Fibroblast of skin of right biceps (primary cell): ENCODE results near the gene FRAS1.
"Not testable (repeated sequence)": the region's sequence is repeated elsewhere in the genome, so short reads cannot be mapped to it uniquely, and the experiment has no call there.

ENCODE experiments used
- DNase-seq: peaks from one replicate; pipeline ENCODE4 v3.0.0-alpha.2; 2013

FRAS1 gene

DNA sequence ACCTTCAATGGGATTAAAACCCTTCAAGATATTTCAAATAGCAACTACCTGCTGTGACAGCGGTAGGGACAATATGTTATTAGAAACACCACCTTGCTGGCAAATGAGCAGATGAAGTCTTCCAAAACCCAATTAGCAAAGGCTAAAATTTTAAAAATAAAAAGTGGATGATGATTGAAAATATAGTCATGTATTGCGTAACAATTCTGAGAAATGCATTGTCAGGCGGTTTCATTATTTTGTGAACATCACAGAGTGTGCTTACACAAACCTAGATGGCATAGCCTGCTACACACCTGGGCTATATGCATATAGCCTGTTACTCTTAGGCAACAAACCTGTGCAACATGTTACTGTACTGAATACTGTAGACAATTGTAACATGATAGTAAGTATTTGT, 403.2 kb downstream of the FRAS1 start:
- no peak for DNase-seq

DNA sequence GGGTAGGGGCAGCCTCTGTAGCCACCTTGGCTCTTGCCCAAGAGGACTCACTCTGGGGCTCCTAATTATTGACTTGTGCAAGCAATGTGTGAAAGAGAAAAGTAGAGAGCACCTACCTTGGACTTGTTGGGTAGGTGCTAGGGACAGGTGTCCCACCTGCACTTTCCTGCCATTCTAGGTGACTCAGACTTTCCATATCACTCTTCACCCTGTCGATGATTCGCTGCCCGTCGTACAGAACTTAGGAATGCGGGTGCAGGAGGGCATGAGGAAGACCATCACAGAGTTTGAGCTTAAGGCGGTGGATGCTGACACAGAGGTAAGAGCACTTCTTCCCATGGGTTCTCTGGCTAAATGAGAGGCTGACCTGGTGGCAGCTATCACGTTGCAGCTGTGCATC, 407.1 kb downstream of the FRAS1 start:
- DNase-seq, result no peak

DNA sequence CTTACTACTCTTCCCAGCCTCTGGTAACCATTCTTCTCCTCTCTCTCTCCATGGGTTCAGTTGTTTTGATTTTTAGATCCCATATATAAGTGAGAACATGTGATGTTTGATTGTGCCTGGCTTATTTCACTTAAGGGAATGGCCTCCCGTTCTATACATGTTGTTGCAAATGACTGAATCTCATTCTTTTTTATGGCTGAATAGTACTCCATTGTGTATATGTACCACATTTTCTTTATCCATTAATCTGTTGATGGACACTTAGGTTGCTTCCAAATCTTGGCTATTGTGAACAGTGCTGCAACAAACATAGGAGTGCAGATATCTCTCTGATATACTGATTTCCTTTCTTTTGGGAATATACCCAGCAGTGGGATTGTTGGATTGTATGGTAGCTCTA, 410.1 kb downstream of the FRAS1 start:
- not testable (repeated sequence) for DNase-seq

DNA sequence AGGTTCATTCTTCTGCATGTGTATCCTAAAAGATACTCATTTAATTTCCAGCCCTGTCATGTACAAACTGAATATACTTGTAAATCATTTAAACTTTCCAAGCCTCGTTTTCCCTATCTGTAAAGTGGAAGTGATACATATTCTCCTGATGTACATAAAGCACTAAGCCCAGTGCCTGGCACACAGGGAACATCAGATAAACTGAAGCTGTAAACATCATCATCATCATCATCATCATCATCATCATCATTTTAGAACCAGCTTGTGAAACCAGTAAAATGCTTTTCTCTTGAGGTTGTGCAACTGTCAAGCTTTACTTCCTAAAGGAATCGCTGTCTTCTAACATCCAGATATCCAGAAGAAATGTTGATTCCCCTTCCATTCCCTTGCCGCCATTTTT, 411.1 kb downstream of the FRAS1 start:
- no peak for DNase-seq

DNA sequence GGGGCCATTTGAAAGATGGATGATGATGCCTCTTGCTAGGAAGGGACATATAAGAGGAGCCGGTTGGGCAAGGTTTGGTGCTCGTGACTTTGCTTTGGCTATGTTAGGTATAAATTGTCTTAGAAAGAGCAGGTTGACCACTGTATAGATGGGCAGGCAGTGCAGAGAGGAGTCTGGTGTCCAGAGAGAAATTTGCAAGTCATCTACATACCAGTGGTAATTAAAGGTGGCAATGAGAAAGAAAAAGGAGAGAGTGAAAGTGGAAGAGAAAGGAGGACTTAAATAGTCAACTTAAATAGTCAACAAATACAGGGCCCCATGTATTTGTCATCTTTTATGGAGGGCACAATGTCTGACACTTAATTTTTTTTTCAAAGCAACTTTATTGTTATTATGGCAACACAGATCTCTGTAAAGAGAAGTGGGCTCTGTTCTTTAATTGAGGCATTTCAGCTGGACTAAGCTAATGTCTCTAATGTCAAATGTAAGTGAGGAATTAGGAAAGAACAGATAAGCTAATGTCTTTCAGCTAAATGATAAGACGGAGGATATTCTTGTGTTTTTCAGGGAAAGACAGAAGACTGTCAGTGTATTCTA, 419.1 kb downstream of the FRAS1 start:
- DNase-seq, result no peak

DNA sequence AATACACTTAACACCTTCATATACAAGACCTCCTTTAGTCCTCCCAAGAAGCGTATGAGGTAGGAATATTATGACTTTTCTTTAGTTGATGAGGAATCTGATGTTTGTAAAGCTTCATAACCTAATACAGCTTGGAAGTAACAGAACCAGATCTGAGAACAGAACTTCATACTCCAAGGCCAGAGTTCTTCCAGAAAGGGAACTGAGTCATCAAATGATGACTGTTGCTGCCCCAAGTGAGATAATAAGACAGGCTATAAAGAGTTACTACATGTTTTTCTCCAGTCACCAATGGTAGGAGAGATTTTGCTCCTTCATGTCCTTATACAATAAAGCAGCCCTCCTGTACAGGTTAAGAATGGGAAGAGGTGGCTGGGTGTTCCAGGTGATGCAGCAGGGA, 420.2 kb downstream of the FRAS1 start:
- peak; percentile 67 for DNase-seq

DNA sequence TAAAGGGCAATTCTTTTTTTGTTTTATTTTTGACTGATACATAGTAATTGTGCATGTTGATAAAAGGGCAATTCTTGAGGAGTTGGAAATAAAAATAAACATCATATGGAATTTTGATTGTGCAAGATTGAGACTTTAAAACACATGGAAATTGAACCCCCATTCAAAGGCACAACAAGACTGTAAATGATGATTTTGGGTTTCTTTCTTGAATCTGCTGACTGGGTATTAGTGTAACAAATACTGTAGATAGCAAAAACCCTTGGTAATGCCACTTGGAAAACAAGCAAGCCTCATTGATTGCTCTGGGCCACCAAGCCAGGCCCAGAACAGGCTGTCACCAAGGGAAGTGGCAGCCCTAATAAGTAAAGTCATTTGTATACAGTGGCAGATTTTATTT, 421.4 kb downstream of the FRAS1 start:
- DNase-seq, result no peak

DNA sequence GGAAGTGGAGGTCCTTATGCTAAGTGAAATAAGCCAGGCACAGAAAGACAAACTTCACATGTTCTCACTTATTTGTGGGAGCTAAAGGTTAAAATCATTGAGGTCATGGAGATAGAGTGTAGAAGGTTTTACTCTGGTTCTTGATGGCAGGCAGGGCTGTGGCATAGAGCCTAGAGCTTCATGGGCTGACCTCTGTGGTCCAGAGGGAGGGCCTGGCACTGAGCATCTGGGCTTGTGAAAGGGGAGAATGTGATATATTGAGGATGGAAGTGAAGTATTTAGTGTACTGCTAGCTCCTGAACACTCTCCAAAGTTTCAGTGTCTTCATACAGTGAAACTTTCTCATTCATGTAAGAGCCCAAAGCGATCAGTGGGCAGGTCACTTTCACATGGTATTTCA, 423.2 kb downstream of the FRAS1 start:
- DNase-seq, result no peak

DNA sequence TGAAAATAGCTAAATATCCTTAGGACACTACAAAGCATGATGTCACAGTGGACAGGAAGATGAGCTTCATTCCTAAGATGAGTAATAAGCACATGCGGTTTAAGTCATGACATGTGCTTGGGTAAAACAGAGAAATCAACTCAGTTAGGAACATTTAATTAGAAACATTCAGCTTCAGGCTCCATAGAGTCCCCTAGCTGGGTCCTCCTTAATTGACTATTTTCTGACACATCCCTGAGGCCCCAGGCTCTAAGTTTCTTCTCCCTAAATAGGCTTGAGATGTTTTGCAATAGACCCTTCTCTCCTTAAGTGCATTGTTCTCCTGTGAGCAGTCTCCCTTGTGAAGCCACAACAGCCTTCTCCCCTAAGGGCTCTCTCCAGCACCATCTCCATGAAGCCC, 424.1 kb downstream of the FRAS1 start:
- DNase-seq, result peak; percentile 97

DNA sequence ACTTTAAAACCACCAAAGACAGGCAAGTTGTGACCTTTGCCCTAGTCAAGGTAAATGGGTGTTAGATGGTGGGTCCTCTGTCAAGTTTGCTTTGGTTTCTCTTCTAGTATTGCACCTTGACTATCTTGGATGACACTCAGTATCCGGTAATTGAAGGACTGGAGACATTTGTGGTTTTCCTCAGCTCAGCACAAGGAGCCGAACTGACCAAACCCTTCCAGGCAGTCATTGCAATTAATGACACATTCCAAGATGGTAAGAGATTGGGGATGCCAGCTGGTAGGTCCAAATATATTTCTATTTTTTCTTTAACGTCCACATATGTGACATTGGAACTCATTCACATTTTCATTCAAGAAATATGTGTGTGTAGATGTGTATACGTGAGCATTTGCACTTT, 425.2 kb downstream of the FRAS1 start:
- peak; percentile 42 for DNase-seq

DNA sequence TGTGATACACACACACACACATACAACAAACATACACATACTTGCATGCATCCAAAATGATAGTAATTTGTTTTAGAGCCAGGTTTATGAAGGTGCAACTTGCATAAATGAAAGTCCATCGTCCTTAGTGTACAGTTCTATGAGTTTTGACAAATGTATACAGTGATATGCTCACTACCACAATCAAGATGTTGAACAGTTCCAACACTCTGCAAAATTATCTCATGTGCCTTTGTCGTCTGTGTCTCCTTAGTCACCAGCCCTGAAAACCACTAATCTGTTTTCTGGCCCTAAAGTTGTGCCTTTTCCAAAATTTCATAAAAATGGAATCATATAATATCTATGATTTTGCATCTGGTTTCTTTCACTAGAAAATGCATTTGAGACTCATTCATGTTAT, 426.7 kb downstream of the FRAS1 start:
- DNase-seq, result no peak

DNA sequence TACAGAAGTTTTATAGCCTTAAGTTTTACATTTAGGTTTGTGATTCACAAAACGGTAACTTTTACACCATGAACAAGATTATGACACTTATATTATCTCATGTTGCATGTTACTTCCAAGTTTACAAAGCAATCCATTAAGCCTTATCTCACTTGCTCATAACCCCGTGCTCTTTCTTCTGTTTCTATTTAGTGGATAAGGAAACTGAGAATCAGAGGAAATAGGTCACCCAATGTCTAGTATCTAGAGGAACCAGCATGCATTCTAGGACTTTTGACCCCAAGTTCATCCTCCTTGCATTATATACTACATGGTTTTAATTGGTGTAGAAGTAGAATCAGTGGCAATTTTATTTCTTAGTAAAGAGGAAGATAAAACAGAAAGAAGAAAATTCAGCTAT, 427.5 kb downstream of the FRAS1 start:
- DNase-seq, result no peak

DNA sequence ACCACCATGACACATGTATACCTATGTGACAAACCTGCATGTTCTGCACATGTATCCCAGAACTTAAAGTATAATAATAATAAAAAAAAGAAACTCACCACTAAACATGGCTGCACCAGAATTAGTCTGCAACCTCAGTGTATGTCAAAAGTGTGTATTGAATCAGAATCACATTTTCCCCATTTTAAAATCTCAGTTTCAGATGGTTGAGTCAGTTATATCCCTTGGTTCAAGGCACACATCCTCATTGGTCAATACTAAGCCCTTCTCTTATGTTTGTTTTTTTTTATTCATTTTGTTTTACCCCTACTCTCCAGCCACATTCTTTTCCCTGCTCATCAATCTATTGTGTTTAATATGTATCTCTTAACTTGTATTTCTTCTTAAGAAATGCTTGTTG, 436.6 kb downstream of the FRAS1 start:
- no peak for DNase-seq

DNA sequence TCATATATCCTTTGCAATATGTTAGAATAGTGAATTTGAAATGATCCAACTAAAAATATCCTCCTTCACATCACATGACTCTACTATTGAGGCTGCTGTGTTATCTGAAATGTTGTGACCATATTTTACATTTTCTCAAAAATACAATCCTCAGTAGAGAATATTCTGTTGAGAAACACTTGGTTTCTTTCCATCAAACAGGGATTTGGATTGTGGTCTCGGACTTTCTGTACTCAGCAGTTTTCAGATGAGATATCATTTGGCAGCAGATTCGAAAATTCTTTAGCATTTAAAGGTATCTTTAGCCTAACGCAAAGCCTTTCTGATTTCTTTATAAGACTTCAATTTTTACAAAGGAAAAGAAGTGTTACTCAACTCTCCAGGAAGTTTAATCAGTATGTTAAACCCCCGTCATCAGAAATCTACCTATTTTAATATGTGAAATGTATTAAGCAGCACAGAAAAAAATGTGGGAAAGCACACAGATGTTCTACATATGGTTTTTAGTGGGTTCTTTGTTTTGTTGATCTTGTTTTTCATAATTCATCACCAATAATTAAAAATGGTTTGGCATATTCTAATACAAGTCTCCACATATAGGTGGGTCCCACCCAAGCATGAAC, 439.0 kb downstream of the FRAS1 start:
- peak; percentile 31 for DNase-seq

DNA sequence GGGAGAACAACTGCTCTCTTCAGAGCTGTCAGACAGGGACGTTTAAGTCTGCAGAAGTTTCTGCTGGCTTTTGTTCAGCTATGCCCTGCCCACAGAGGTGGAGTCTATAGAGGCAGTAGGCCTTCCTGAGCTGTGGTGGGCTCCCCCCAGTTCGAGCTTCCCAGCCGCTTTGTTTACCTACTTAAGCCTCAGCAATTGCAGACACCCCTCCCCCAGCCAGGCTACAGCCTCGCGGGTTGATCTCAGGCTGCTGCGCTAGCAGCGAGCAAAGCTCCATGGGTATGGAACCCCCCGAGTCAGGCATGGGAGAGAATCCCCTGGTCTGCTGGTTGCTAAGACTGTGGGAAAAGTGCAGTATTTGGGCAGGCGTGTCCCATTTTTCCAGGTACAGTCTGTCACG, 449.1 kb downstream of the FRAS1 start:
- DNase-seq, result not testable (repeated sequence)

DNA sequence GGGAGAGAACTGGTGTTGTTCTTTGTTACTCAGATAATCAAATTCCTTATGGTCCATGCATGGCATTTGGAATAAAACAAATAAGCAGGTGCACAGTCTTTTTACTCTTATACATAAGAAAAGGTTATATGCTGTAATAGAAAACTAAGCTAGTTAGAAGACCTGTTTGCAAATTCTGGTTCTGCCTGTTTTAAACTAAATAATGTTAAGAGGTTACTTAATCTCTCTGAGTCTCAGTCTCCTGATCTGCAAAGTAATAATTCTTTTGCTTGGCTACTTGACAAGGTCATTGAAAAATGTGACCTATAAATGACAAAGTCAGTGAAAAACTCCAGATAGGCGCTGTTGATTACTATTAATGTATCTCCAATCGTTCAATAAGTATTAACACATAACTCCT, 451.9 kb downstream of the FRAS1 start:
- no peak for DNase-seq

DNA sequence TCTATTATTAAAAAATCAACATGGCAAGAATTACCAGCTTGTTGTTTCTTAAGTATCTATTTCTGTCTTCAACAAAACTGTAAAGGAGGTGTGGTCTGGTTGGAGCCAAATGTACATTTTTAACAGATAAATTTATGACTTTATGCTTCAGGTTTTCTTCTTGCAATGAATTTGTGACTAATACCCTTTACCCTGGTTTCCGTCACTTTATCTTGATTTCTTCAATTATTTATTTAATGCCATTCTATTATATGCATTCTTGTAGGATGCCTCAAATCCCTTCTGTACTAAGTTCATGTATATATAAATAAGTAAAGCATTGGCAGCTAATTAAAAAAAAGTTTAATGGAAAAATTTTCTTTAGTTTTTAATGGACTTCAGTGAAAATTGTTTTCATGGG, 453.0 kb downstream of the FRAS1 start:
- DNase-seq, result no peak

DNA sequence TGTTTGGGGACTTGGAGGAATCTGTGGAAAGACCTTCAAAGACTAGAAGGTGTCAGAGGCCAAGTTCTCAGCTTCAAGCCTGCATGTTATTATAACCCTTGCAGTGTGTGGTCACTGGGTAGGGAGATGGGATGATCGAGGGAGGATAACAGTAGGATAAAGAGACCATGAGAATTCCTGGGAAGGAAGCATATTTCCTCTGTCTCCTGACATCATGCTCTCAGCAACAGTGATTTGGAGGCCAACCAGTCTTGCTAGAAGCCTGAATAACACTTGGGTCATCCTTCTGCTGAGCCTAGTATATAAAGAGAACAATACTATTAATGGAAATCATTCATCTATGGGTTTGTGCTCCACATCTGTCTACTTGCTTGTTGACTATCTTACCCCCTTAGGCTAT, 453.6 kb downstream of the FRAS1 start:
- peak; percentile 12 for DNase-seq

DNA sequence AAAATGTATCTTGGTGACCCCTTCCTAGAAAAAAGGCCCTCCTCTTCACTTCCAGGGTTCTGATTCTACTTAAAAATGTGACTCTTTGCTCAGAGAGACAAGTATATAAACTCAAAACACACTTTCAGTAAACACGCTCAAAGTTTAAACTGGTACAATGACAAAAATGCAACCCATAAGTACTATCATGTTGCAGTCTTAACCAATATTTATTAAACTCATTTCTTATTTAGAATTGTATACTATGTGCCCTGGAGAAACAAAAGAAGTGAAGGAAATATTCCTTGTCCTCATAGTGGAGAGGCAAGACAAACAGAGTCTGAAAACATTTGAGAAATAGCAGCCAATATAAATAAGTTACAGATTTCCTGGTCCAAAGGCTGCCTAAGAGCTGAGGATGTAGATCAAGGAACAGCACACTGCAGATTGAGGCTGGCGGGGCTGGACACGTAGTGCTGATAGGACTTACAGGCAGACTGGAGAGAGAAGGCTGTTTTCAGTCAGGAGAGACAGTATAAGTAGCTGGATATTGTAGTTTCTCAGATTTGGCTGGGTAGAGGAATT, 455.3 kb downstream of the FRAS1 start:
- DNase-seq, result no peak

DNA sequence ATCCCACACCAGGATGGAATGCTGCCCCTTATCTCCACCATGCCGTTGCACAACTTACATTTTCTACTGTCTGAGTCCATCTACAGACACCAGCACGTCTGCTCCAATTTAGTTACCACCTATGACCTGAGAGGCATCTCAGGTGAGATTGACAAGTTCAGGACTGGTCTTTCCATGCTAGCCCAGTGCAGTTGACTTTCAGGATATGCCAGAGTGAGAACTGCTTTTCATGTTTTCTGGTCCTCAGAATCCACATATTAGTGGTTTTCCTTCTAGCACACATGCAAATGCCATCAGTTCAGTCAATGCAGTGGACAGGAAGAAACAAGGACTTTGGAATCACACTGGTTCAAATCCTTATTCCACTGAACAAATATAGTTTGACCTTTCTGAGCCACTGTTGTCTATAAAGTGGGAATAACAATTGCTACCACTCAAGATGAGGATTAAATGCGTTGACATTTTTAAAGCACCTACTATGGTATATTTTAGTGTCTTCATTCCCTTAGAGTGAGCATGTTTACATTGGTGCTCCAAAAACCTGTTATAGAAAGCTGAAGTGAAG, 456.4 kb downstream of the FRAS1 start:
- no peak for DNase-seq

DNA sequence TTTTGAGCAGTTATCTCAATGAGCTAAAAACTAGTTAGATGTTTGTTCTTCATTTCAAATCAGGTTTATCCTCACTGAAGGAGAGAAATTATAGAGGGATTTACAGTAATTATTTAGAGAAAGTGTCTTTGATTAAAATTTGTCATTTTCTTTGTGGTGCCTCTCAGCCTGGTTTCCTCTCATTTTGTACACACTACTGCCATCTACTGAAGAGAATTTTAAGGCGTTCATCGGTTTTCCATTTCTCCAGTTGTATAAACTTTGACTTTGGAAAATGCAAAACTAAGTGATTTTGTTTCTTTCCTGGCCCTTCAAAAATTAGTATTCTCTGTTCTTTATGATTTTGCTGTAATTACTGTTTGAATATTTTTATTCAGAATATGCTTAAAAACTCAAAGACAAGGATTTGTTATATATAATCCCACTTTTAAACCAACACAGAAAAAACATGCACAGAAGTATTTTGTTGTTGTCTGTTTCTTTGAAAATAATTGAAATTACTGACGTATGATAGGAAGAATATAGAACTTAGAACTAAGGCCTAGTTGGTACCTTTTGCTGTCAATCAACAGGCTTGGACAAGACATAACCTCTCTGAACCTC, 460.0 kb downstream of the FRAS1 start:
- peak; percentile 44 for DNase-seq

DNA sequence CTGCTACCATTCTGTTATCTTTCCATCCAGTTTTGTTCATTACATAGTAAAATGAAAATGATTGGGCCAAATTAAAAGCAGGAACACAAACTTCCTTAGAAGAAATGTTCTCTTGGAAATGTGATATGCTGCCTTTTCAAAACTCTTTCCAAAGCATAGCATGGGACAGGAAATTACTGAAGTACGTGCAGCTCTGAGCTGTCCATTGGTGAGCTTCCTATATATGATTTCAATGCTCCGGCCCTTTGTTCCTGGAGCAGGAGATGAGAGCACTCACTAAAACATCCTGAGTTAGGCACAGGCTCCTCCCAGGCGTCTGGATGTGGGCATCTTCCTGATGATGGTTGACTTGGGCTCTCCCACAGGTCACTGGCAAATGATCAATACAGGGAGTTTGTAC, 461.4 kb downstream of the FRAS1 start:
- DNase-seq, result no peak

DNA sequence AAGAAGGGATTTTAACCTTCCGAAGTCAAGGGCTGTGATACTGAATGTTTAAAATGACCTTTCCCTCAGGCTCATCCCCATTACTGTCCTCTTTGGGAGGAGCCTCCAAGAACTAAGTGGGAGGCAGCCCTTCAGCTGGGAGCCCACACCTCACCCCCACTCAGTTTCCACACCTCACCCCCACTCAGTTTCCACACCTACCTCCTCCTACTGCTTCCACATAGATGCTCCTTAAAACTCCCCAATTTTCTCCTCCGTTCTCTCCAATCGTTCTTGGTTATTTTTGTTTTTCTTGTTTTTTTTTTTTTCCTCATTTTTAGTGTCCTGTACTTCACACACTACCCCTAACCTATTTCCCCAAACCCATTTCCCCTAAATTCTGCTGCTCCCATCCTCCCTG, 462.8 kb downstream of the FRAS1 start:
- no peak for DNase-seq

DNA sequence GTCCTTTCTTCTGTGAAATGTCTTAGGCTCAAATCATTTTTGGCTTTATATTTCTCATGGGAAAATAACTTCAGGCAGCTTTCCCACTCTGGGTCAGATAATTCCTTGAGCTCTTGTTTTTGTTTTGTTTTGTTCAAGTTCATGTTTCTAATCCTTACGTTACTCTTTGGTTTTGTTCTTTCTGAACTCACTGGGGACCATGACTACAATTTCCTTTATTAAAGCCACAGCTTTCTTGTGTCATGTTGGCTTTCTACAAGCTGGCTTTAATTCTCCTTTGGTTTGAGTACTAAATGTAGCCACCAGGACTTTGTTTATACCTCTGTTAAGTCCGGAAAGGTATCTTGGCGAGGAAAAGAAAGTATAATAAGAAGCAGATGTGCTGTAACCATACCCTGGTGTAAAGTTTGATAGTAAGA, 463.7 kb downstream of the FRAS1 start:
- DNase-seq, result peak; percentile 55
